Activated CD8-positive, alpha-beta memory T cell treated with anti-CD3 and anti-CD28 coated beads, Interleukin-2, amount 10 ng/mL, durations not matched to agents 7 days and 5 days (primary cell): ENCODE measurements around the gene VAPA. TPM values are rescaled to one million over a fixed set of nuclear protein-coding genes. Genes with fewer than 3 reads are reported as not detected.

ENCODE experiments used
- ATAC-seq: fragments of 150-1000 bp; cut with Tn5 transposase; one replicate; pipeline ENCODE4 v1.10.0; 2021; ENCODE audit warnings: moderate library complexity
- CTCF ChIA-PET: fragments of 350-600 bp; sonication (Branson Sonifier 250); formaldehyde crosslinking; loops from one replicate; lab custom pipeline; 2021; ENCODE audit warnings: antibody characterized with exemption; lab: Charles Lee
- DNase-seq: peaks from one replicate; pipeline ENCODE4 v3.0.0-alpha.2; 2020
- H3K27ac Mint-ChIP-seq: one replicate; pipeline ENCODE4 v1.8.0; 2021; ENCODE audit warnings: mild to moderate bottlenecking, mixed read lengths
- H3K27me3 Mint-ChIP-seq: one replicate; pipeline ENCODE4 v1.8.0; 2021; ENCODE audit warnings: mixed read lengths
- H3K36me3 Mint-ChIP-seq: one replicate; pipeline ENCODE4 v1.8.0; 2021; ENCODE audit warnings: mild to moderate bottlenecking, mixed read lengths
- H3K4me1 Mint-ChIP-seq: one replicate; pipeline ENCODE4 v1.8.0; 2021; ENCODE audit warnings: mixed read lengths
- H3K4me3 Mint-ChIP-seq: one replicate; pipeline ENCODE4 v1.8.0; 2021; ENCODE audit warnings: mild to moderate bottlenecking, moderate library complexity, mixed read lengths
- H3K9me3 Mint-ChIP-seq: one replicate; pipeline ENCODE4 v1.8.0; 2022; ENCODE audit warnings: low read depth, mixed read lengths
- total RNA-seq, 2 experiments: library from RNA; stranded (reverse); gene quantifications; one replicate each; pipeline ENCODE4 v1.2.3, GENCODE V29; 2021

VAPA gene, protein sequence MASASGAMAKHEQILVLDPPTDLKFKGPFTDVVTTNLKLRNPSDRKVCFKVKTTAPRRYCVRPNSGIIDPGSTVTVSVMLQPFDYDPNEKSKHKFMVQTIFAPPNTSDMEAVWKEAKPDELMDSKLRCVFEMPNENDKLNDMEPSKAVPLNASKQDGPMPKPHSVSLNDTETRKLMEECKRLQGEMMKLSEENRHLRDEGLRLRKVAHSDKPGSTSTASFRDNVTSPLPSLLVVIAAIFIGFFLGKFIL
- 100 to 1,000 TPM; 107 to 134 TPM for total RNA-seq

DNA sequence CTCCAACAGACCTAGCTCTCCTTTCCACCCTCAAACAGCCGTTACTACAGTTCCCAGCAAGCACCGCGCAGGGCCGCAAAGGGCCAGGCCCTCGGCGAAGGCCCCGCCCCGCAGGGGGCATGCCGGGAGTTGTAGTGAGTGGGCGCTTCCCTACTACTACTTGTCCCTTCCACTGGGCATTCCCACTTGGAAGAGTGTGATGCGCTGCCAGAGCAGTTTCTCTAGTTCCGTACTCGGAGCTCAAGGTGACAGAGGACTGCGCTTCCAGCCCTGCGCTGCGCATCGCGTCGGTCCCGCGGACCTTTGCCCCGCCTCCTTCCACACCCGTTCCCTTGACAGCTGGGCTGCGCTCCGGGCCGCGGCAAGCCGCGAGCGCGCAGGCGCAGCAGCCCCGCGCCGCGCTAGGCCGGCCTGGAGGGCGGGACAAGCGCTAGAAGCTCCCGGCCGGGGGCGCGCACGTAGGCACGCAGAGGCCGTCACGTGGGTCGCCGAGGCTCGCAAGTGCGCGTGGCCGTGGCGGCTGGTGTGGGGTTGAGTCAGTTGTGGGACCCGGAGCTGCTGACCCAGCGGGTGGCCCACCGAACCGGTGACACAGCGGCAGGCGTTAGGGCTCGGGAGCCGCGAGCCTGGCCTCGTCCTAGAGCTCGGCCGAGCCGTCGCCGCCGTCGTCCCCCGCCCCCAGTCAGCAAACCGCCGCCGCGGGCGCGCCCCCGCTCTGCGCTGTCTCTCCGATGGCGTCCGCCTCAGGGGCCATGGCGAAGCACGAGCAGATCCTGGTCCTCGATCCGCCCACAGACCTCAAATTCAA is at the start of gene VAPA:
VAPA (plus strand) TSS at position 491 of the 808 bp plus-strand sequence; CDS start at position 732, 241 bp downstream.
- DNase-seq (peak; percentile 95), ATAC-seq (peak; percentile 88)
- peaks cover 4% of the 10 kb centered on the region for H3K36me3 Mint-ChIP-seq
- no peaks in the 10 kb centered on the region for H3K9me3 Mint-ChIP-seq
- peaks cover 27% of the 10 kb centered on the region for H3K4me1 Mint-ChIP-seq
- peak within 1 kb of the TSS; percentile 86 for H3K4me3 Mint-ChIP-seq
- peak within 1 kb of the TSS; percentile 93 for H3K27ac Mint-ChIP-seq
- CTCF ChIA-PET: interaction anchor here (0.9 to 2.9 kb wide), 3 partner anchors 9 to 47 kb away, joined by 3 to 10 read pairs (median 6); no protein-coding TSS in a partner anchor
- H3K27me3 Mint-ChIP-seq: peaks cover 19% of the 10 kb centered on the region

DNA sequence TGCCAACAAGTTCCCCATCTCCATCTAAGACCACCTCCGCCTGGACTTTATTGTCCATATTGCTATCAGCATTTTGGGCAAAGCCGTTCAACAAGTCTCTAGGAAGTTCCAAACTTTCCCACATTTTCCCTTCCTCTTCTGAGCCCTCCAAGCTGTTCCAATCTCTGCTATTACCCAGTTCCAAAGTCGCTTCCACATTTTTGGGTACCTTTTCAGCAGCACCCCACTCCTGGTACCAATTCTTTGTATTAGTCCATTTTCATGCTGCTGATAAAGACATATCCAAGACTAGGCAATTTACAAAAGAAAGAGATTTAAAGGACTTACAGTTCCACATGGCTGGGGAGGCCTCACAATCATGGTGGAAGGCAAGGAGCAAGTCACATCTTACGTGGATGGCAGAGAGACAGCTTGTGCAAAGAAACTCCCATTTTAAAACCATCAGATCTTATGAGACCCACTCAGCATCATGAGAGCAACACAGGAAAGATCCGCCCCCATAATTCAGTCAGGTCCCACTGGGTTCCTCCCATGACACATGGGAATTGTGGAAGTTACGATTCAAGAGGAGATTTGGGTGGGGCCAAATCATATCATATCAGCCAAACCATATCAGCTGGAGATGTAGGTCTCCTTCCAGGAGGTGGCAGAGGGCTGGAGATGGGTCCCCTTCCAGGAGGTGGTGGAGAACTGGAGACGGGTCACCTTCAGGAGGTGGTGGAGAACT is 47.9 kb upstream of the VAPA start:
- ATAC-seq (no peak), DNase-seq (no peak)
- CTCF ChIA-PET: no interaction called here
- Mint-ChIP-seq H3K4me1 (peaks cover 48% of the 10 kb centered on the region), H3K9me3 (peaks cover 8% of the 10 kb centered on the region), H3K4me3 (no peak overlapping the region), H3K36me3 (peaks cover 11% of the 10 kb centered on the region), H3K27ac (no peak overlapping the region), H3K27me3 (peaks cover 8% of the 10 kb centered on the region)

DNA sequence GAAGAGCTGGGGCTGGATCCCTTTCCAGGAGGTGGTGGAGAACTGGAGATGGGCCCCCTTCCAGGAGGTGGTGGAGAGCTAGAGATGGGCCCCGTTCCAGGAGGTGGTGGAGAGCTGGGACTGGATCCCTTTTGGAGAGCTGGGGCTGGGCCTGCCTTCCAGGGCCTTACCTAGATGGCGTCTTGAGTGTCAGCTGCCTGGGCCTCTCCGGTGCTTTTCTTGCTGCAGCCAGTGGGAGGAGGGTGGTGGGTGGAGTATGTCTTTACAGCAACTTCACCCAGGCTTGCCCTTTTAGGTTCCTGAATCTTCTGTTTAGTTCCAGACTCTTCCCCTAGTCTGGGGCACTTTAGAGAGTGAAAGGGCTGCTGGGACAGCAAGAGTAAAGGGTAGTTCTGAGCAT is 47.2 kb upstream of the VAPA start:
- Mint-ChIP-seq H3K9me3 (peaks cover 8% of the 10 kb centered on the region), H3K27ac (no peak overlapping the region), H3K4me1 (peaks cover 42% of the 10 kb centered on the region), H3K36me3 (peaks cover 11% of the 10 kb centered on the region), H3K27me3 (peaks cover 11% of the 10 kb centered on the region), H3K4me3 (no peak overlapping the region)
- ATAC-seq (no peak), DNase-seq (no peak)
- CTCF ChIA-PET: no interaction called here

DNA sequence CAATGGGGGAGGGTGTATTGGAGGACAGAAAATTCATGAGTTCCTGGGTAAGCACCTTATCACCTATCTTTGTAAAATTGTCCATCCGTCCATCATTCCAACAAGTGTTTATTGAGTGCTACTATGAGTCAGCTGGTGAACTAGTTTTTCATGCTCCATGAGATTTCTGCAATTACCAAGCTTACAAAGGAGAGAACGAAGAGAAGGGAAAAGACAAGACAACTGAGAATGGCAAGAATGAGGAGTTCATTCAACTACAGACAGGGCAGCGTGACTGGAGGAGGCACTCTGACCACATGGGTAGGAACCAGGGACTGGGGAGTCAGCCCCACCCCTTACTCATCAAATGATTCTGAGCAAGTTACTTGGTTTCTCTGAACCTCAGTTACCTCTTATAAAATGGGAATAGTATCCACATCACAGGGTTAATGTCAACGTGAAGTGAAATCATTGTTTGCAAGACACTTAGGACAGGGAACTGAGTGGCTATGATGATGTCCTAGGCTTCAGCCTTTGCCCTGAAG is 46.7 kb upstream of the VAPA start:
- ATAC-seq: no peak
- peaks cover 8% of the 10 kb centered on the region for H3K9me3 Mint-ChIP-seq

DNA sequence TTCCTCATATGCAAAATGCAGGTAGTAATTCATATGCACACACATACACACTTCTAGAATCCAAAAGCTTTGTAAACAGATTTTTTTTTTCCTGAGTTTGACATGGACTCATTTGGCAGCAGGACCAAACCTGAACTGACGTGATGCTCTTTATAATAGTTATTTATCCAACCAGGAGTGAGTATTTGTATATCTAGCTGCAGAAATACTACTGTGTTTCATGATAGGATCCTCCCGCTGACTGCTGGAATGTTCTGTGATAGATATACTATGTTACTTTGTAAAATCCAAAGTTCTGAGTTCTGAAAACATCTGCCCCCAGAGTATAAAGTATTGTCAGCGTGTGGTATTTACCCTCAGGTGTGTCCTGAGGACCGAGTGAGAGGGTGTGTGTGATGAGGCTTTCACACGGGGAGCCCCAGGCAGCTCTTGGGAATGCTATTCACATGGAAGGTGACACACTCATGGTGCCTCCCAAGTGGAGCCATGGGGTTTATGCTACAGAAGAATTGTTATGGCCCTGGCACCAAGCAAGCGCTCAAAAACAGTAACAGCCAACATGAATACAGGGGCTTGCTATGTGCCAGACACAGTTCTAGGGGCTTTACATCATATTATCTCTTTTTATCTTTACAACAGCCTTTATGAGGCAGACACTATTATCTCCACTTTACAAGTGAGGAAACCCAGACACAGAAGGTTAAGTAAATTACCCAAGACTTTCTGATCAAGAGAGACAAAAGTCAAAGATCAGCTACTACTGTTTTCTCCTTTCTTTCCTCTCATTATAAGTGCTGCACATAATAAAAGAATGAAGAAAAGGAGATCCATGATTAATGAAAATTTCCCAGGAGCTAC is 44.7 kb upstream of the VAPA start:
- H3K27ac Mint-ChIP-seq: no peak overlapping the region
- peaks cover 8% of the 10 kb centered on the region for H3K27me3 Mint-ChIP-seq
- peaks cover 8% of the 10 kb centered on the region for H3K9me3 Mint-ChIP-seq
- CTCF ChIA-PET: interaction anchor here (1.0 to 1.1 kb wide), 2 partner anchors 8 to 9 kb away, joined by 3 to 4 read pairs; no protein-coding TSS in a partner anchor
- ATAC-seq: no peak
- peaks cover 26% of the 10 kb centered on the region for H3K4me1 Mint-ChIP-seq
- H3K4me3 Mint-ChIP-seq: no peak overlapping the region
- no peak for DNase-seq
- peaks cover 10% of the 10 kb centered on the region for H3K36me3 Mint-ChIP-seq

More for the DNA sequence above, 46.7 kb upstream of the VAPA start:
- no peak for DNase-seq
- H3K27me3 Mint-ChIP-seq: peaks cover 11% of the 10 kb centered on the region
- peaks cover 10% of the 10 kb centered on the region for H3K36me3 Mint-ChIP-seq
- no peak overlapping the region for H3K27ac Mint-ChIP-seq
- CTCF ChIA-PET: no interaction called here
- peaks cover 37% of the 10 kb centered on the region for H3K4me1 Mint-ChIP-seq
- no peak overlapping the region for H3K4me3 Mint-ChIP-seq

DNA sequence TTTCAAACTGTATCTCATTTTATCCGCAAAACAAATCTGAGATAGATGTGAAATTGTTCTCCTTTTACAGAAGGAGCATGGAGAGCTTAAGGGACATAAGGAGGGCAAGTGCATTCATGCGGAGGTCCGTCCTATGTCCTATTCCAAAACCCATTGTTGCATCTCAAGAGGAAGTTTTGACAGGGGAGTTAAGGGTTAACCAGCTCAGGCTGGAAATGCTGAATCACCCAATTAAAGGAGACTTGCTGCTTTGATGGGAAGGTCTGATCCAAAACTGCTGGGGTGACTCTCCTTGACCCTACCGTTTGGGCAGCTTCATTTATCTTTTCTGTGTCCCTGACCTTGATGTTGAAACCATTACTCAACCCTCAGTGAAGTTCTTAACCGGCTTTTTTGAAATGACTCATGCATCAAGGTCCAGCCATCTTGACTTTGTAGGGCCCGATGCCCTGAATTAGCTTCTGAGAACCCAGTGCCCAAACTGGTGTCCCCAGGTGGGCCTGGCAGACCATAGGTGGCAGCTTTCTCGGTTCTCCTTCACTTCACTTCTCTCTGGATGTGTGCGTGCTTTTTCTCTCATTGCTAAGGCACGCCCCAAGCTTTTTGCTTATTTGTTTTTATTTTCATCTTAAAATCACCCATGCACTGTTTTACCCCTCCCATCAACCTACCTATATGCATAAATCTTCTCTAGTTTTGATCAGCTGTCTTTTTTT is 43.9 kb upstream of the VAPA start:
- Mint-ChIP-seq H3K4me1 (peaks cover 26% of the 10 kb centered on the region), H3K9me3 (peaks cover 8% of the 10 kb centered on the region), H3K36me3 (peaks cover 10% of the 10 kb centered on the region), H3K4me3 (no peak overlapping the region), H3K27me3 (peaks cover 8% of the 10 kb centered on the region), H3K27ac (no peak overlapping the region)
- peak; percentile 16 for ATAC-seq
- CTCF ChIA-PET: interaction anchor here (1.0 to 1.1 kb wide), 2 partner anchors 9 to 10 kb away, joined by 3 to 4 read pairs; no protein-coding TSS in a partner anchor
- no peak for DNase-seq

DNA sequence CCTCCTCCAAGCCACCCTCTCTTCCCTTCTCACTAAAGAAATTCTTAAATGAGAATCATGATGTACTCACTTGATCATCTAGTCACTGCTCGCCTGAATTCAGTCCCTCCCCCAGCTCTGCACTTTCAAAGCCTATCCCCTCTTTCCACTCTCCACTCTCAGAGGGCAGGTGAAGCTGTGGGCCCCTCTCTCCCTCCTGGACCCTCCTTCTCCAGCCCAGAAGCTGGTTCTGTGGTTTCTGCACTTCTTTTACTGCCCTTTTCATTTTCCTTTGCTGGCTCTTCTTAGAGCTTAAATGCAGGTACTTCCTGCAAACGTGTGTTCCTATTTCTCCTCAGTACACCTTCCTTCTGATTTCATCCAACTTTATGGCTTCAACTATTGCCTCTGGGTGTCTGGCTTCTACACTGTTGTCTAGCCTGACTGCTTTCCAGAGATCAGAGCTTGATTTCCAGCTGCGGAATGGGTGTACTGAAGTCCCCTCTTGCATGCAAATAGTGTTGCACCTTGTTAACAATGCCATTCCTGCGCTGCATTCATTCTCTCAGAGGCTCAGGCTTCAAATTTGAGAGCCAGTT is 43.3 kb upstream of the VAPA start:
- CTCF ChIA-PET: interaction anchor here (0.6 to 1.0 kb wide), 2 partner anchors 11 to 981 kb away, joined by 3 to 4 read pairs; no protein-coding TSS in a partner anchor
- Mint-ChIP-seq H3K27ac (no peak overlapping the region), H3K4me1 (peaks cover 26% of the 10 kb centered on the region), H3K4me3 (no peak overlapping the region), H3K36me3 (peaks cover 8% of the 10 kb centered on the region), H3K9me3 (peaks cover 5% of the 10 kb centered on the region), H3K27me3 (peaks cover 8% of the 10 kb centered on the region)
- ATAC-seq (no peak), DNase-seq (no peak)

DNA sequence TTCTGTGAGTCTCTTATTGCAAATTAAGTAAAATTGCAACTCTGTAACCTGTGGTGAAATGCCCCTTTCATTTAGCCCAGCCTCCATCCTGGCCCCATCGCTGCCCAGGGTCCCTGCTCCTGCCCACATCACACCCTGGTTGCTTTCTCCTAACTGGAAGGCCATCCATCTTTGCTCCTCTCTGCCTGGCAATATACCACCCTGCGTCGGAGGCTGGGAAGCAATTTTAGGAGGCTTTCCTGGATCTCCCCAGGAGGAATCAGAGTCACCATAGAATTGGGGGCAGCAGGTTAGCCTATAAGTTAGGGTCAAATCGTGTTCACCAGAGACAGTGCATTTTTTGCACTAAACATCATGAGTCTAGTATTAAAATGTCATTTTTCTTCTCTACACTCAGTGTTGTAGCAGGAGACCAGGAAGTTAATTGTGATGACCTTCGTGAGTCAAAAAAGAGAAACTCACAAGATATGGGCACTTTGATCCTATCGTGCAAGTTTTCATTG is 42.5 kb upstream of the VAPA start:
- H3K9me3 Mint-ChIP-seq: no peaks in the 10 kb centered on the region
- H3K27ac Mint-ChIP-seq: no peak overlapping the region
- H3K4me3 Mint-ChIP-seq: no peak overlapping the region
- CTCF ChIA-PET: interaction anchor here (0.6 kb wide), 1 partner anchor 980 kb away, joined by 3 read pairs; no protein-coding TSS in a partner anchor
- ATAC-seq: no peak
- peaks cover 3% of the 10 kb centered on the region for H3K36me3 Mint-ChIP-seq
- peaks cover 28% of the 10 kb centered on the region for H3K4me1 Mint-ChIP-seq
- no peak for DNase-seq
- H3K27me3 Mint-ChIP-seq: peaks cover 8% of the 10 kb centered on the region

DNA sequence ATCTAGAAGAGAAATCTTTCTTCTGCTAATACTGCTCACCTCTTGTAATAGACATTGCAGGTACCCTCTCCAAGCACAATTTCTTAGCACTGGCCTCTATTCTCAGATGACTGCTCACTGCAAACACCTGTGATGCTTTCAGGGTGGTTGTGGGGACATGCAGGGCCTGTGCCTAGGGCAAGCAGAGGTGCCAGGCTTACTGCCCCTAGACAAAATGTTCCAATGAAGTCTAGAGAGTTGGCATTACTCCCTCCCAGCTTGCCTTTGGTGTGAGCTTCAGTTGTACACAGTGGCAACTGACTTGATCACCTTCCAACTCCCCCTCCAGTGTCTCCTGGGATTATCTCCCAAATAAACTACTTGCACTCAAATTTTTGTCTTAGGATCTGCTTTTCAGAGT is 41.0 kb upstream of the VAPA start:
- H3K4me1 Mint-ChIP-seq: peaks cover 41% of the 10 kb centered on the region
- no peak overlapping the region for H3K27ac Mint-ChIP-seq
- no peaks in the 10 kb centered on the region for H3K36me3 Mint-ChIP-seq
- peaks cover 8% of the 10 kb centered on the region for H3K27me3 Mint-ChIP-seq
- H3K9me3 Mint-ChIP-seq: no peaks in the 10 kb centered on the region
- ATAC-seq (no peak), DNase-seq (no peak)
- no peak overlapping the region for H3K4me3 Mint-ChIP-seq
- CTCF ChIA-PET: no interaction called here

DNA sequence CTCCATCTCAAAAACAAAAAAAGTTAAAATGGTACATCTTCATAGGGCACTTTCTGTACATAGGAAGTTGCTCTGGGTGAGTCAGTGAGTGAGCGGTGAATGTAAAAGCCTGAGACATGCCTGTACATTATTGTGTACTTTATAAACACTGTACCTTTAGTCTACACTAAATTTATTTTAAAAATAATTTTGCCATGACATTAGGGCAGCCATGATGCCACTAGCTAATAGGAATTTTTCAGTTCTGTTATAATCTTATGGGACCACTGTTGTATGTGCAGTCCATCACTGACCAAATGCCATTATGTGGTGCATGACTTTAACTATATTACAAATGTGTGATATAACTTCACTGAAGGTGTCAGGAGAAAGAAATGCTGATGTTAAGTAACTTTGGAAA is 39.1 kb upstream of the VAPA start:
- H3K27me3 Mint-ChIP-seq: peaks cover 8% of the 10 kb centered on the region
- no peak overlapping the region for H3K27ac Mint-ChIP-seq
- no peak for ATAC-seq
- CTCF ChIA-PET: no interaction called here
- H3K4me3 Mint-ChIP-seq: no peak overlapping the region
- no peaks in the 10 kb centered on the region for H3K9me3 Mint-ChIP-seq
- DNase-seq: no peak
- H3K36me3 Mint-ChIP-seq: no peaks in the 10 kb centered on the region
- peaks cover 28% of the 10 kb centered on the region for H3K4me1 Mint-ChIP-seq

DNA sequence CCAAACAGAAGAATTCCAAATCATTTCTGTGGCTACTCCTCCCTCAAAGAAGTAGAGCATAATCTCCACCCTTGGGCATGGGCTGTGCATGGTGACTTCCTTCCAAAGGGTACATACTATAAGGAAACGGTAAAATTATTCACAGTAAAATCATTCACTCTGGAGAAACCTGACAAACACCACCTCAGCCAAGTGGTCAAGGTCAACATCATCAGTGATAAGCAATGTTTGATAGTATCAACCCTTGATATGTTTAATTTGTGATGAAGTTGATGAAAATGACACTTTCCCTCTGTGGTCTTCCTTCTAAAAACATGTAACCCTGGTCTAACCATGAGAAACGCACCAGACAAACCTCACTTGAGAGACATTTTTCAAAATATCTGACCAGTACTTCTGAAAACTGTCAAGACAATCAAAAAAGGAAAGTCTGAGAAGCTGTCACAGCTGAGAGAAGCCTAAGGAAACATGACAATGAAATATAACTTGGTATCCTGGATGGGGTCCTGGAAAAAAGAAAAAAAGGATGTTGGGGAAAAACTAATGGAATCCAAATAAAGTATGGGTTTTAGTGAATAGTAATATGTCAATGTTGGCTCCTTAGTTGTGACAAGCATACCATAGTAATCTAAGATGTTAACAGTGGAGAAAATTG is 37.5 kb upstream of the VAPA start:
- Mint-ChIP-seq H3K36me3 (peaks cover 1% of the 10 kb centered on the region), H3K4me3 (no peak overlapping the region), H3K27ac (peak overlapping the region; percentile 58), H3K27me3 (peaks cover under 1% of the 10 kb centered on the region), H3K4me1 (peaks cover 15% of the 10 kb centered on the region), H3K9me3 (no peaks in the 10 kb centered on the region)
- CTCF ChIA-PET: interaction anchor here (1.1 kb wide), 1 partner anchor 39 kb away, joined by 3 read pairs; no protein-coding TSS in a partner anchor
- DNase-seq (no peak), ATAC-seq (no peak)
